HG02642 (cell line): ENCODE data around the gene LY6G5B.

Experiments used
- ATAC-seq: cut with Tn5 transposase; IDR thresholded peaks from one replicate; pipeline ENCODE4 v1.9.1; 2021; ENCODE audit warnings: mild to moderate bottlenecking; ENCODE audit not compliant: unreplicated experiment, poor library complexity

LY6G5B gene

DNA sequence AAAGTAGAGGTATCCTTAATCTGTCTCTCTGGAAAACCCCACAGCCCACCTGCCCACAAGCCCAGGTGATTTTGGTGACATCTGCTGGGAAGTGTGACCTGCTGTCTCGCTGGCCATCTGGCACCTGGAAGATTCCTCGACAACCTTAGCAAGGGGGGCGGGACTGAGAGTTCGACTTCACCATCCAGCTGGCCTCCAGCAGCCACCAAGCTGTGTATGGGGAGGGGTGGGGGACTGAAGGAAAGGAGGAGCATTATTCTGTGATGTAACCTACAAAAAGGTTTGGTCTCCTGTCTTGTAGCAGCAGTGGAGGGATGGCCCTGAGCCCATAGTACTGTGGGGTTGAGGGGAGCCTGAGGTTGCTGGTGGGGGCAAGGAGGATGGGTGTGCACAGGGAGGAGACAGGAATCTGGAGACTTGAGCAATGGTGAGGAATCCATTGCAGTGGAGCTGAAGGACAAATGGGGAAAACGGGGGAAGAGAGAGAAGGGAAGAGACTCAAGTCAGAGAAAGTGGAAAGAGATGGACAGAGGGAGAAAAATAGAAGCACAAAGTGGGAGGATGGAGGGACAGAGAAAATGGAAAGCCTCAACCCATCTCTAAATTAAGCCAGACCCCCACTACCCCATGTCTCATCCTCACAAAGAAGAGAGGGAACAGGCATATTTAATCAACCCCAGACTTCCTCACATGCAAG is 40.9 kb downstream of the LY6G5B start:
- no peak for ATAC-seq

DNA sequence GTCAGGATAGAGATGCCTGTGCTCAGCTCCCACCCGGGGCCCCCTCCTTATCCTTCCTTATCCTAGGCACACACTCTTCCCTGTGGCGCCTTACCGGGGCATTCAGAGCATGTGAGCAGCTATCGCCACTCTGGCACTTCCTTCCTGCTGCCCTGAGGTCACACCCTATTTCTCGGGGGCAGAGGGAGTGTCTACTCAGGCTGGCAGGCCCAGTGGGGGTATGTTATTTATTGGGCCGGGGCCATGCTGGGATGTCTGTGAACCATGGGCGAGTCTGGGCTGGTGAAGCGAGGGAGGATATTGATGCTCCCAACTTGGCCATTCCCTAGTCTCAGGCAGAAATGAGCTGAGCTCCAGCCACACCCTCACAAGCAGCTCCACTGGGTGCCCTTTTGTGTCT is 41.5 kb downstream of the LY6G5B start:
- ATAC-seq: no peak

GRCh38 chr6:31712296-31712695 is 42.5 kb downstream of the LY6G5B start:
- ATAC-seq: no peak

GRCh38 chr6:31713465-31713864 is 43.7 kb downstream of the LY6G5B start:
- no peak for ATAC-seq

- no peak for ATAC-seq
Measured at GRCh38 chr6:31713991-31714684, 44.4 kb downstream of the LY6G5B start.

DNA sequence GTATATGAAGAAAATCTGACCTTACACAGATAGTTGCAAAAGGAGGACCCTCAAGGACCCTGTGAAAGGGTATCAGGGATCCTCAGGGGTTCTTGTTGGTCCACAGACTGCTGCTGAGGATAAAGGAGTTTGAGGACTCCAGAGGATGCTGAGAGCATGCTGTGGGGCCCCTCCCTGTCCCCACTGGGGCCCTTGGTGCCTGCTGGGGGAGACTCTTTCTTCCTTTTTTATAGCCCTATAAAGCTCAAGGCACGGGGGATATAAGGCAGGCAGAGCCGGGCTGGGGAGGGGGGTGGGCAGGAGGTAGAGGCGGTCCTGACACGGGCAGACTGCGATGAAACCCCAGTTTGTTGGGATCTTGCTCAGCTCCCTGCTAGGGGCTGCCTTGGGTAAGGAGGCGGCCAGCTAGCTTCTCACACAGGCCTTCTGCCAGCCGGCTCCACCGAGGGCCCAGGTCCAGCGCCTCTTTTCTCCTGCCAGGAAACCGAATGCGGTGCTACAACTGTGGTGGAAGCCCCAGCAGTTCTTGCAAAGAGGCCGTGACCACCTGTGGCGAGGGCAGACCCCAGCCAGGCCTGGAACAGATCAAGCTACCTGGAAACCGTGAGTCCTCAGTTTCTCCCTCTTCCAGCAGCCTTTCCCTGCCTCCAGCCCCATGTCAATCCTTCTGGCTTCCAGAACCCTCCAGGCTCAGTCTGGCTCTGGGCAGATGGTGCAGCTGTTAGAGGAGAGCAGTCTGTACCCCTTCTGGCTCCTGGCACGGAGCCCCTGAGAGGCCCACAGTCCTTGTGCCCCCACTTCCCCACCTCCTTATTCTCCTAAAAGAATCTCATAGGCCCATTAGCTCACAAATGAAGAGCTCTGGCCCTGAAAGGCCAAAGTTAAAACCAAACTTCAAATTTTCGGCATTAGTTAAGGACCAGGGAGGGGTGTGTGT is 45.5 kb downstream of the LY6G5B start, which contains the start of gene LY6G6D:
TSS of gene LY6G6D (plus strand) at position 327 of the 937 bp plus-strand sequence. CDS start at position 335, 8 bp downstream.
- no peak for ATAC-seq

DNA sequence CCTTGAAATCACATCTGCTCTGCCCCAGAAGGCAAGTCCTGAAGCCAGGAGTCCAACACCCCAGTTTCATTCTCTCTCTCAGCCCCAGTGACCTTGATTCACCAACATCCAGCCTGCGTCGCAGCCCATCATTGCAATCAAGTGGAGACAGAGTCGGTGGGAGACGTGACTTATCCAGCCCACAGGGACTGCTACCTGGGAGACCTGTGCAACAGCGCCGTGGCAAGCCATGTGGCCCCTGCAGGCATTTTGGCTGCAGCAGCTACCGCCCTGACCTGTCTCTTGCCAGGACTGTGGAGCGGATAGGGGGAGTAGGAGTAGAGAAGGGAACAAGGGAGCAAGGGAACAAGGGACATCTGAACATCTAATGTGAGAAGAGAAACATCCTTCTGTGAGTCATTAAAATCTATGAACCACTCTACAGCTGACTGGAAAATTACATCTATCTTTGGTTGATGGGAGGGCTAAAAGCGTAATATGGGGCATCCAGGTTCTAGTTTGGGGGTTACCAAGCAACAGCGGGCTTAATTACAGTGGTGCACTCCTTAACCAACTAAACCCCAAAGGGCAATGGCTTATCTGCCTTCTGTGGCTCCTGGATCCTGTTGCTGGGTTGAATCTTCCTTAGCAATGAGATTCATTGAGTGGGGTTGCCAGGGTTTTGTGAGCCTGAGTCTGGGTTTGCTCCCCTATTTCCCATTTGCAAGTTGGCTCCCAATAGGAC is 47.9 kb downstream of the LY6G5B start:
- ATAC-seq: no peak

DNA sequence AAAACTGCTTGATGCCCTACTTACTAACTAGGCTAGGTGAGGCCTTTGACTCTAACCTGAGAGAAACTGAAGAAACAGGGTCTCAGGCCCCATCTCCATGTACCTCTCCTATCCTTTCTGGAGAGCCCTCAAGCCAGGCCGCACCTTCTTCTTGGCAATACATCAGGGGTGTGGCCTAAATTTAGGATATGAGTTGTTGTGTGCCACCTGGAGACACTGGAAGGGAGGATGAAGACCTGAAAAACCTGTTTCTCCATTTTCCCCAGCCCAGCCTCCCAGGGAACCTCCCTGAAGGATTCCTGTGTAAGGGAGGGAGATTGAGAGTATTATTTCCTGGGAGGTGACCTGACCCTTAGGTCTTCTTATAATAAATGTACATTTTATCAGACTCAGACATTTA is 48.5 kb downstream of the LY6G5B start:
- ATAC-seq: no peak

- no peak for ATAC-seq
Measured at GRCh38 chr6:31719001-31719400, 49.2 kb downstream of the LY6G5B start.

DNA sequence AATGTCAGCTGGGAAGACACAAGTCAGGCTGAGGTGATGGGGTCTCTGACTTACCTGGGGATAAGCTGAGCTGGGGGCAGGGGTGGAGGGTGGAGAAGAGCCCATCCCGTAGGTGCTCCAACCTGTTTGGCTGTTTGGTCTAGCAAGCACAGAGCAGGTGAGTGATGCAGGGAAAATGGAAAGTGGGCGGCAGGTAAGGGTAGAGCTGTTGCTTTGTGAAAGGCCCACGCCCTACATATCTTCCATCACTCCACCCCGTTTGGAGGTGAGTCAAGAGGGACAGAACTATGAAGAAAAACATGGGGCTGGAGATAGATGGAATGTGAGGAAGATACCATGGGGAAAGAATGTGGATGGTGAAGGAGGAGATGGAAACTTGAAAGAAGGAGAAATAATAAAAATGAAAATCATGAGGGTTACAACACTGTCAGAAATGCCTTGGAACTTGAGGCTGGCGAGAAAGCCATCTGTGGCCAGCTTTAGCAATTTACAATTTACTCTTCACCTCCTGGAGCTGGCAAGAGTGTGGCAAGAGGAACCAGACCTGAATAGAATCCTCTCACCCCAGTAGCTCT is 50.5 kb downstream of the LY6G5B start:
- ATAC-seq: no peak

DNA sequence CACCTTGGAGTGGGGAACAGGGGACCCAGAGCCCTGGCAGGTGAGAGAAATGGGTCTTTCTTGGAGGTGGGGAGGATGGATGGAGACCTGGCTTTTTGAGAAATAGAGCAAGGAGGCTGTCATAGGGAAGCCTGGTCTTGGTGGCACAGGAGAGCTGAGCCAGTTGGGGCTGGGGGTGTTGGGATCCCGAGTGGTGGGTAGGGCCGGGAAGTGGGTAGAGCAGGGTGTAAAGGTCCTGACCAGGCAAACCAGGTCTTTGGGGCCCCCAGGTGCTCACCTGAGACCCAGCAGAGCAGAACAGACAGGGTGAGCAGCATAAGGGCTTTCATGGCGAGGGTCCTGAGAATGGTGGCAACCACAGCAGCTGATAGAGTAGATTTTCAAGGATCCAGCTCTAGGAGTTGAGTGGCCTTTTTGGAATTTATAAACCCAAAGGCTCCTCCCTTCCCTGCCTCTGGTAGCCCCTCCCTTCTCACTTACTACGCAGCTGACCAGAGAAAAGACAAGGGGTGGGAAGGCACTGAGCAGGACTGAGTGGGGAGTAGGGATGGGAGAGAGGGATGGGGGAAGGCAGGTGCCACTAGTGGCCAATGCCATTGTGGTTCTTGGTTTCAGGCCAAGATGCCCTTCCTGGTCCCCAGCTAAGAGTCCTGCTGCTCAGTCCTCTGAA is 51.7 kb downstream of the LY6G5B start, which contains the start of gene LY6G6C:
TSS of gene LY6G6C (minus strand) at position 396 of the 670 bp plus-strand sequence. CDS start at position 329, 67 bp downstream.
- no peak for ATAC-seq

GRCh38 chr6:31722173-31722572 is 52.4 kb downstream of the LY6G5B start:
- ATAC-seq: no peak
